ENCODE results near the gene P2RX5.

- TF ChIP-seq CTCF (conservative IDR thresholded peaks at IDR 0.05 in 1 of 2, IDR thresholded peaks at IDR 0.05 in 1 of 2; ENCODE audit: low read depth in 1 of 2, low read length in 2 of 2) (no peak), EZH2 (IDR thresholded peaks at IDR 0.05; ENCODE audit: low read length, missing control alignments) (no peak)
Measured at GRCh38 chr17:3739422-3740124, 43.6 kb upstream of the P2RX5 start.
